IMR-90 (cell line): ENCODE results near the gene AGAP1. TPM values are rescaled to one million over a fixed set of nuclear protein-coding genes. Genes with fewer than 3 reads are reported as not detected.

Experiments
- ATAC-seq: fragments of 200-7000 bp; cut with Tn5 transposase; 2 replicates; pipeline ENCODE4 v1.9.1; 2020; ENCODE audit warnings: low read depth, mild to moderate bottlenecking, moderate library complexity
- BruUV-seq: library from RNA; stranded (reverse); fragments of 400-500 nt; replicated peaks from 2 replicates; lab custom pipeline; 2021; lab: Mats Ljungman, UMichigan
- CTCF ChIA-PET: fragments of 300-600 bp; formaldehyde crosslinking; extraction: SDS; loops from one replicate; lab custom pipeline; 2021; ENCODE audit warnings: antibody characterized with exemption; lab: Yijun Ruan, JAX
- POLR2A ChIA-PET: fragments of 300-600 bp; sonication (Branson Sonifier 250); formaldehyde crosslinking; loops from one replicate; lab custom pipeline; 2022; ENCODE audit warnings: antibody characterized with exemption; ENCODE audit not compliant: unreplicated experiment; lab: Charles Lee
- DNase-seq: peaks from one replicate; pipeline ENCODE4 v3.0.0; 2013
- H2AFZ ChIP-seq: replicated peaks from 2 replicates; pipeline ENCODE3; 2013; ENCODE audit warnings: low read length, mild to moderate bottlenecking; ENCODE audit not compliant: poor library complexity
- H2AK5ac ChIP-seq: 2 replicates; pipeline ENCODE4 v1.6.1; 2013; ENCODE audit warnings: low read depth, low read length, inconsistent platforms
- H2AK9ac ChIP-seq: replicated peaks from 2 replicates; pipeline ENCODE3; 2013; ENCODE audit warnings: mild to moderate bottlenecking, low read depth, low read length, moderate library complexity; ENCODE audit not compliant: poor library complexity
- H2BK120ac ChIP-seq: 2 replicates; pipeline ENCODE4 v1.6.1; 2013; ENCODE audit warnings: low read depth, low read length, inconsistent platforms
- H2BK15ac ChIP-seq: 3 replicates; pipeline ENCODE4 v1.6.1; 2013; ENCODE audit warnings: low read depth, low read length, inconsistent platforms
- H2BK20ac ChIP-seq: 2 replicates; pipeline ENCODE4 v1.6.1; 2013; ENCODE audit warnings: low read depth, mild to moderate bottlenecking, inconsistent platforms, low read length, moderate library complexity
- H2BK5ac ChIP-seq: 2 replicates; pipeline ENCODE4 v1.6.1; 2013; ENCODE audit warnings: mild to moderate bottlenecking, low read depth, low read length, inconsistent platforms; ENCODE audit not compliant: poor library complexity, severe bottlenecking
- H3K14ac ChIP-seq: replicated peaks from 2 replicates; pipeline ENCODE4 v1.6.1; 2013; ENCODE audit warnings: low read depth, low read length, inconsistent platforms
- H3K18ac ChIP-seq: 2 replicates; pipeline ENCODE4 v1.6.1; 2013; ENCODE audit warnings: low read depth, low read length, control low read depth
- H3K23ac ChIP-seq: 2 replicates; pipeline ENCODE4 v1.6.1; 2013; ENCODE audit warnings: low read depth, low read length, inconsistent platforms
- H3K27ac ChIP-seq: 2 replicates; pipeline ENCODE4 v1.5.1; 2013; ENCODE audit warnings: mild to moderate bottlenecking, control low read depth, low read length; ENCODE audit not compliant: insufficient read depth
- H3K27me3 ChIP-seq: 2 replicates; pipeline ENCODE4 v1.6.1; 2013; ENCODE audit warnings: low read length; ENCODE audit not compliant: control insufficient read depth, insufficient read depth
- H3K36me3 ChIP-seq: 2 replicates; pipeline ENCODE4 v1.6.1; 2013; ENCODE audit warnings: low read length, mixed read lengths; ENCODE audit not compliant: control insufficient read depth, insufficient read depth
- H3K4ac ChIP-seq: 2 replicates; pipeline ENCODE4 v1.6.1; 2013; ENCODE audit warnings: low read depth, low read length, inconsistent platforms
- H3K4me1 ChIP-seq: 2 replicates; pipeline ENCODE4 v1.6.1; 2013; ENCODE audit warnings: low read length, mixed read lengths; ENCODE audit not compliant: control insufficient read depth, insufficient read depth
- H3K4me2 ChIP-seq: 2 replicates; pipeline ENCODE4 v1.6.1; 2013; ENCODE audit warnings: low read depth, mild to moderate bottlenecking, control low read depth, low read length, moderate library complexity
- H3K4me3 ChIP-seq: 2 replicates; pipeline ENCODE4 v1.5.1; 2013; ENCODE audit warnings: low read depth, mild to moderate bottlenecking, control low read depth, low read length, moderate library complexity; ENCODE audit not compliant: insufficient read depth
- H3K56ac ChIP-seq: 2 replicates; pipeline ENCODE4 v1.6.1; 2013; ENCODE audit warnings: low read length, inconsistent platforms; ENCODE audit not compliant: insufficient read depth; ENCODE audit errors: extremely low read depth
- H3K79me1 ChIP-seq, 2 experiments: 2 replicates each; pipeline ENCODE4 v1.6.1; 2013; ENCODE audit warnings: low read length in 2 of 2, inconsistent platforms in 1 of 2, low read depth in 1 of 2
- H3K9ac ChIP-seq: 2 replicates; pipeline ENCODE4 v1.6.1; 2013; ENCODE audit warnings: low read depth, low read length, control low read depth
- H3K9me1 ChIP-seq: 2 replicates; pipeline ENCODE4 v1.6.1; 2013; ENCODE audit warnings: low read length, inconsistent platforms; ENCODE audit not compliant: insufficient read depth
- H3K9me3 ChIP-seq: 2 replicates; pipeline ENCODE4 v1.6.1; 2013; ENCODE audit warnings: low read length; ENCODE audit not compliant: control insufficient read depth, insufficient read depth
- H4K20me1 ChIP-seq: 2 replicates; pipeline ENCODE4 v1.6.1; 2013; ENCODE audit warnings: low read length, inconsistent platforms; ENCODE audit not compliant: insufficient read depth
- H4K5ac ChIP-seq: 2 replicates; pipeline ENCODE4 v1.6.1; 2013; ENCODE audit warnings: mild to moderate bottlenecking, low read depth, low read length, control low read depth
- H4K8ac ChIP-seq, 2 experiments: 2 replicates each; pipeline ENCODE4 v1.6.1; 2013; ENCODE audit warnings: low read depth in 2 of 2, low read length in 2 of 2, control low read depth in 1 of 2, inconsistent platforms in 1 of 2
- H4K91ac ChIP-seq: 2 replicates; pipeline ENCODE4 v1.6.1; 2013; ENCODE audit warnings: low read depth, low read length, inconsistent platforms; ENCODE audit not compliant: insufficient read depth
- CEBPB ChIP-seq: IDR thresholded peaks from 2 replicates; pipeline ENCODE4 v1.6.1; 2012; ENCODE audit warnings: low read depth, low read length, improper control_type of control experiment
- FOS ChIP-seq: fragments of 150-350 bp; IDR thresholded peaks from 2 replicates; pipeline ENCODE4 v1.6.1; 2016; ENCODE audit warnings: low read depth, low read length
- MAZ ChIP-seq: IDR thresholded peaks from 2 replicates; pipeline ENCODE4 v1.6.1; 2012; ENCODE audit warnings: low read depth, mild to moderate bottlenecking, low read length, improper control_type of control experiment, moderate library complexity, borderline replicate concordance
- WGBS, 2 experiments: methylation state at CpG; one replicate each; pipeline versions ENCODE4 v1.1.5 to v1.1.7; 2013; ENCODE audit warnings: missing lambda C conversion rate in 2 of 2; ENCODE audit not compliant: insufficient read length in 1 of 2; ENCODE audit errors: extremely low coverage in 2 of 2; 5-methylcytosine and 5-hydroxymethylcytosine counted together
- dilution Hi-C: fragments of 300-500 bp; cut with HindIII; formaldehyde crosslinking; loops from one replicate; pipeline ENCODE4 v1.14.3; 2018; ENCODE audit warnings: low sequenced_read_pairs; ENCODE audit not compliant: unreplicated experiment
- in situ Hi-C: fragments of 300-500 bp; cut with MboI; formaldehyde crosslinking; loops from 3 replicates; pipeline ENCODE4 v1.14.3; 2019; ENCODE audit warnings: low sequenced_read_pairs, inconsistent platforms, mixed read lengths
- intact Hi-C: fragments of 100-400 bp; cut with micrococcal nuclease; formaldehyde crosslinking; loops from 2 replicates; pipeline ENCODE4 v1.10.0; 2022
- polyA plus RNA-seq, 3 experiments: library from polyadenylated mRNA; depleted of rRNA; stranded (reverse); fragments of >200 nt; gene quantifications; 2 replicates each; pipeline ENCODE4 v1.2.3, GENCODE V29; 2012; ENCODE audit warnings: low replicate concordance in 1 of 3
- total RNA-seq: library from RNA; depleted of rRNA; stranded (reverse); fragments of >200 nt; gene quantifications from 2 replicates; pipeline ENCODE4 v1.2.3, GENCODE V29; 2012

The AGAP1 gene
- total and polyA plus RNA-seq, 2 of the 4 experiments (the other 2 are of a cell fraction) = 15.1 to 16.4 TPM

GRCh38 chr2:235612181-235612950 lies 118.5 kb downstream of the AGAP1 start:
- Histone ChIP-seq H3K4me2 (no peak overlapping the region), H2AK5ac (no peak overlapping the region), H3K4me3 (no peak overlapping the region), H3K4ac (no peak overlapping the region), H3K9me1 (peaks cover 3% of the 10 kb centered on the region; the same call in 1 of the 2 replicates), H3K9me3 (no peaks in the 10 kb centered on the region), H4K91ac (no peak overlapping the region), H3K56ac (no peak overlapping the region), H2AFZ (no peak overlapping the region), H2BK20ac (no peak overlapping the region), H4K5ac (no peak overlapping the region), H3K79me1 (peaks cover 26 to 62% of the 10 kb centered on the region in 2 experiments), H4K8ac (no peak overlapping the region), H3K27me3 (no peaks in the 10 kb centered on the region), H3K14ac (no peak overlapping the region), H2AK9ac (no peak overlapping the region), H2BK120ac (no peak overlapping the region), H3K4me1 (peaks cover 6% of the 10 kb centered on the region; the same call in 1 of the 2 replicates), H2BK5ac (no peak overlapping the region), H3K36me3 (no peaks in the 10 kb centered on the region), H2BK15ac (no peak overlapping the region), H3K9ac (no peak overlapping the region), H3K23ac (no peak overlapping the region), H3K18ac (no peak overlapping the region), H3K27ac (no peak overlapping the region), H4K20me1 (peaks cover 50% of the 10 kb centered on the region)
- BruUV-seq = no TSS peak
- dilution Hi-C loops (no loop called here), intact Hi-C loops (no loop called here), in situ Hi-C loops (loop anchor here (25.0 kb wide), 1 partner anchor 550 kb away; the partner anchor contains the start of gene GBX2)
- TF ChIP-seq MAZ (no peak), FOS (no peak), CEBPB (no peak)
- DNase-seq (no peak), ATAC-seq (no peak)
- CTCF ChIA-PET = interaction anchor here (0.9 kb wide), 1 partner anchor 134 kb away, joined by 3 read pairs; no protein-coding TSS in a partner anchor
- WGBS, 2 experiments = 100% methylated on average over 4 of the region's 15 CpGs; no CpG with 5 or more reads in 1 of the 2 experiments
- POLR2A ChIA-PET = no interaction called here
